GM12875 (cell line): Measurements from ENCODE around the gene OSBPL2.
A peak's percentile ranks its signal among the peaks of the same experiment; 100 is the strongest.

Experiments used
- H3K4me3 ChIP-seq: one replicate; pipeline ENCODE4 v1.5.1; 2011; ENCODE audit warnings: low read depth, low read length, control low read depth
- TF ChIP-seq, protein P1 (sequence below): IDR thresholded peaks from 2 replicates; pipeline ENCODE4 v1.5.1; 2011; ENCODE audit warnings: low read depth, mild to moderate bottlenecking, control low read depth, inconsistent platforms, low read length, moderate library complexity, borderline replicate concordance; ENCODE audit not compliant: insufficient read depth

Gene OSBPL2

DNA sequence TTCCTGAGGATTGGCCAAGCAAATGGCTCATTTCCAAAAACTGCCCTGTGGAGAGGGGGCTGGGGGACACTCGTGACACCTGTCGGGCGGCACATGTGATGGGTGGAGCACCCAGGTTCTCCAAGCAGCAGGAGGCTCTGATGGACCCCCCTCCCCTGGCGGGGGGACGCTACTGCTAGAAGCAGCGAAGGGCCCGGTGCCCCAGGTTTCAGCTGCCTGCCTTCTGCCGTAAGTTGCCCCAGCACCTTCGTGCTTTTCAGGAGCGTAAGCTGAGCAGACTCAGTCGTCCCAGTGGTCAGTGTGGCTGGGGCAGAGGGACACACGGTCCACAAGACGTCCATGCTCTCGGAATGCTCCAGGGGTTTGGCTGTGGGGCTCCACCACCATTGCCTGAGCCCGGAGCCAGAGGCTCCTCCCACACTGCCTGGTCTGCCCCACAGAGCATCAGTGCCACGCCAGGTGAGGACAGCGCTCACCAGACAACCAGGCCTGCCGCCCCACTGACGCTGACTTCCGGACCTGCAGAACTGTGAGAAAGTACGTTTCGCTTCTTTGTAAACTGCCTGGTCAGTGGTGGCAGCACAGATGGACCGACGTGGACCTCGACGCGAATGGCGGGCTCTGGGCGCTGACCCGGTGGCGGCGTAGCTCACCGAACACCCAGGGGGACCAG, 60.4 kb downstream of the OSBPL2 start:
- TF ChIP-seq, protein P1, sequence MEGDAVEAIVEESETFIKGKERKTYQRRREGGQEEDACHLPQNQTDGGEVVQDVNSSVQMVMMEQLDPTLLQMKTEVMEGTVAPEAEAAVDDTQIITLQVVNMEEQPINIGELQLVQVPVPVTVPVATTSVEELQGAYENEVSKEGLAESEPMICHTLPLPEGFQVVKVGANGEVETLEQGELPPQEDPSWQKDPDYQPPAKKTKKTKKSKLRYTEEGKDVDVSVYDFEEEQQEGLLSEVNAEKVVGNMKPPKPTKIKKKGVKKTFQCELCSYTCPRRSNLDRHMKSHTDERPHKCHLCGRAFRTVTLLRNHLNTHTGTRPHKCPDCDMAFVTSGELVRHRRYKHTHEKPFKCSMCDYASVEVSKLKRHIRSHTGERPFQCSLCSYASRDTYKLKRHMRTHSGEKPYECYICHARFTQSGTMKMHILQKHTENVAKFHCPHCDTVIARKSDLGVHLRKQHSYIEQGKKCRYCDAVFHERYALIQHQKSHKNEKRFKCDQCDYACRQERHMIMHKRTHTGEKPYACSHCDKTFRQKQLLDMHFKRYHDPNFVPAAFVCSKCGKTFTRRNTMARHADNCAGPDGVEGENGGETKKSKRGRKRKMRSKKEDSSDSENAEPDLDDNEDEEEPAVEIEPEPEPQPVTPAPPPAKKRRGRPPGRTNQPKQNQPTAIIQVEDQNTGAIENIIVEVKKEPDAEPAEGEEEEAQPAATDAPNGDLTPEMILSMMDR = no peak
- no peak overlapping the region for H3K4me3 ChIP-seq

DNA sequence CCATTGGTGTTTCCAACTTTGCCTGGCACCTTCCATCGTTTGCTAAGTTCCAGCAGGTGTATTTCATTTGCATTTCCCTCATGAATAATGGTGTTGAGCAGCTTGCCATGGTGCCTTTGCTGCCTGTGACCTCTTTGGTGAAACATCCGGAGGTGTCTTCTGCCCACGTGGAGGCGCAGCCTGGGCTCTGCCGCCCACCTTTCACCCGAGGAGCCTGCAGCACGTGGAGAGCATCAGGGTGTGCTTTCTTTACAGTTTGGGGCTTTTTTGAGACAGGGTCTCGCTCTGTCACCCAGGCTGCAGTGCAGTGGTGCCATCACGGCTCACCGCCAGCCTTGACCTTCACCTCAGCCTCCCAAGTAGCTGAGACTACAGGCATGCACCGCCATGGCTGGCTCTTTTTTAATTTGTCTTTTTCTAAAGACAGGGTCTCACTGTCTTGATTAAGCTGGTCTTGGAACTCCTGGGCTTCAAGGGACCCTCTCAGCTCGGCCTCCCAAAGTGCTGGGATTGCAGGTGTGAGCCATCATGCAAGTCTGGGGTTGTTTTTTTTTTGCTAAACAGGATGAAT, 61.4 kb downstream of the OSBPL2 start:
- TF ChIP-seq, protein P1 = no peak
- H3K4me3 ChIP-seq = no peak overlapping the region

DNA sequence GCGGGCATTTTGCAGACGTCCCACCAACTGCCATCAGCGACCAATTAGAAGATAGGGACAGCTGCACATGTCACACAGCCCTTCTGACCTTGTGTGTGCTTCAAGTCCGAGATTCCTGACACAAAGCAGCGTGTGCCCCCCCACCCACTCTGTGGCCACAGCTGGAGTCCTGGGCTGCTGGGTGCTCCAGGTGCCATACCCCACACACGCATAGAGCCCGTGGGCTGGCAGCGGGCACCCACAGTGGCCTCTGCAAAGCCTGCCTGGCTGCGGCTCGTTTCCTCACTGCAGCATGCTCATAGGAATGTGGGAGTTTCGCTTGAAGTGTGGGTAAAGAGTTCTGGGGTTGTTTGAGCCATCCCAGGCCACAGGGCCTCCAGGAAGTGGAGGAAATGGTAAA, 62.0 kb downstream of the OSBPL2 start:
- TF ChIP-seq, protein P1 = no peak
- no peak overlapping the region for H3K4me3 ChIP-seq

DNA sequence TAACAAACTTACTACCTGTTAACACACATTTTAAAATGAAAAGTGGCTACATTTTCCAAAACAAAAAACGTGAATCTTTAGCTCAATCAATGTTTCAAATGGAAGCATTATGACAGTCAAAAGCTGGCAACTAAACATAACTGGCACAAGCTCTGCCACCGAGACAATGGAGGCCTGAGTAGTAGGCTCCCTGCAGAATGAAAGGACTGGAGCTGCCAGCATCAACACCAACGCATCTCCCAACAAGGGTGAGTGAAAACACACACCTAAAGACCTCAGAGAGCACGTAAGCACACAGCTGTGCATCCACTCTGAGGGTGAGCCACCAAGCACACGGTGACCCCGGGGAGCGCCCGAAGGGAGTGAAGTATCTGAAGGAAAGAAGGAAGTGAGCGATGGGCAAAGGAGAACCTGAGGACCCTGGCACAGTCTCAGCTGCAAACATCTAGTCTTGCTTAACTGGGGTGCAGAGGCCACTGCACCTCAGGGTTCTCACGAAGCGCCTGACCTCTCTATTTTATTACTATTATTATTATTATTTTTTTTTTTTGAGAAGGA, 62.9 kb downstream of the OSBPL2 start:
- TF ChIP-seq, protein P1 = no peak
- no peak overlapping the region for H3K4me3 ChIP-seq

DNA sequence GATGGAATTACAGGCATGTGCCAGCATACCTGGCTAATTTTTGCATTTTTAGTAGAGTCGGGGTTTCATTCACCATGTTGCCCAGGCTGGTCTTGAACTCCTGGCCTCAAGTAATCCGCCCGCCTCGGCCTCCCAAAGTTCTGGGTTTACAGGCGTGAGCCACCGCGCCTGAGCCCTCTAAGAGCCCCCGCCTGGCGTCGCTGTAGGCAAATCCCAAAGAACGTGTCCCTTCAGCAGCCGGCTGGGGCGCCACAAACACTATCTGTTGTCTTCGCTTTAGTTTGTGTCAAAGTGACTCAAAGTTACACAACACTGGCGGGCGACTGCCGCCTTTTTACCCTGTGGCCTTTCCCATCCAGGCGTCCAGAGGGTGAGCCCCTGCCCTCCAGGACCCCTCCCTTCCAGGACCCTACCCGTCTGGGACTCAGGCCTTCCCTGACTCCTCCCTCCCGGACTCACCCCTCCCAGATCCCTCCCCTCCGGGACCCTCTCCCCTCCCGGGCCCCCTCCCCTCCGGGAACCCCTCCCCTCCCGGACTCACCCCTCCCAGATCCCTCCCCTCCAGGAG, 63.5 kb downstream of the OSBPL2 start:
- TF ChIP-seq, protein P1 = peak; percentile 93
- peak overlapping the region; percentile 63 for H3K4me3 ChIP-seq

DNA sequence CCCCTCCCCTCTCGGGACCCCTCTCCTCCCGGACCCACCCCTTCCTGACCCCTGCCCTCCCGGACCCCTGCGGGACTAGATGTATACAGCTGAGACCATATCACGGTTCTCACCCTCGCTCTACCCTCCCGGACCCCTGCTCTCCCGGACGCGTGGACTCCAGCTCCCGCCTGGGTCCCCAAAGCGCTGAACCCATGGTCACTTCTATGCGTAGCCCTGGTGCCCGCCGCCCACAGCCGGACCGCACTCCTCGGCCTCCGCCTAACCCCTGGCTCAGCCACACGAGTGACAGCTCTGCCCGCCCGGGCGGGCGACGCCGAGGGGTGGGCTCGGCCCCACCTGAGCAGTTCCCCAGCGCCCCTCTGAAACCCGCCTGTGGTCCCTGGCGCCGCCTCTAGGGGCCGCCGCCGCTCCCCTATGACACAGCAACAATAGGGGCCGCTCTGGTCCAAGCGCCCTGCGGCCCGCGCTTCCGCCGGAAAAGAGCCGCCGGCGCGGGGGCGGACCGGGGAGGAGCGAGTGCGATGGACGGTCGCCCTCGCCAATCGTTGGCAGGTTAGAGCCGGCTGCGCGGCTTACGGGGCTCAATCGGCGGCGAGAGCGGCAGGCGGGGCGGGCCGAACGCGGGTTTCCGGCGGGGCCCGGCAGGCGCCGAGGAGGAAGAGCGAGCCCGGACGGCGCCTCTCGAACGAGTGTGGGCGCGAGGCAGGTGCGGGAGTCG, 64.2 kb downstream of the OSBPL2 start, which contains the start of gene ADRM1:
Gene ADRM1 (plus strand): TSS at position 657 of the 721 bp plus-strand sequence. CDS start 572 bp downstream, outside the sequence.
- H3K4me3 ChIP-seq = peak within 1 kb of the TSS; percentile 71
- TF ChIP-seq, protein P1 = peak; percentile 93
